Measurements from ENCODE around the gene FBXO41.

FBXO41 gene

GRCh38 chr2:73260338-73260984 lies 23.8 kb downstream of the FBXO41 start:
- peak; percentile 41 for DNase-seq (ENCODE audit: low spot score)

GRCh38 chr2:73259704-73260337 lies 24.5 kb downstream of the FBXO41 start:
- no peak for DNase-seq (ENCODE audit: low spot score)

- no peak for DNase-seq (ENCODE audit: low spot score)
Measured at GRCh38 chr2:73259276-73259675, 25.0 kb downstream of the FBXO41 start.

GRCh38 chr2:73258913-73259215 lies 25.4 kb downstream of the FBXO41 start:
- DNase-seq (ENCODE audit: low spot score) = no peak

- DNase-seq (ENCODE audit: low spot score) = no peak
Measured at GRCh38 chr2:73258186-73258912, 25.9 kb downstream of the FBXO41 start.

GRCh38 chr2:73257425-73258125 lies 26.7 kb downstream of the FBXO41 start:
- no peak for DNase-seq (ENCODE audit: low spot score)

- no peak for DNase-seq (ENCODE audit: low spot score)
Measured at GRCh38 chr2:73257021-73257420, 27.3 kb downstream of the FBXO41 start.

- DNase-seq (ENCODE audit: low spot score) = no peak
Measured at GRCh38 chr2:73256618-73256922, 27.7 kb downstream of the FBXO41 start.

GRCh38 chr2:73255907-73256617 lies 28.2 kb downstream of the FBXO41 start:
- DNase-seq (ENCODE audit: low spot score) = no peak

- no peak for DNase-seq (ENCODE audit: low spot score)
Measured at GRCh38 chr2:73255007-73255644, 29.2 kb downstream of the FBXO41 start.

- no peak for DNase-seq (ENCODE audit: low spot score)
Measured at GRCh38 chr2:73254343-73255006, 29.8 kb downstream of the FBXO41 start.

- no peak for DNase-seq (ENCODE audit: low spot score)
Measured at GRCh38 chr2:73253901-73254300, 30.4 kb downstream of the FBXO41 start.

GRCh38 chr2:73253400-73253799 lies 30.9 kb downstream of the FBXO41 start:
- no peak for DNase-seq (ENCODE audit: low spot score)

GRCh38 chr2:73252238-73253027 lies 31.8 kb downstream of the FBXO41 start:
- DNase-seq (ENCODE audit: low spot score) = no peak

GRCh38 chr2:73250872-73251846 lies 33.1 kb downstream of the FBXO41 start:
- no peak for DNase-seq (ENCODE audit: low spot score)

GRCh38 chr2:73249636-73250035 lies 34.6 kb downstream of the FBXO41 start:
- DNase-seq (ENCODE audit: low spot score) = no peak

GRCh38 chr2:73246850-73247249 lies 37.4 kb downstream of the FBXO41 start:
- no peak for DNase-seq (ENCODE audit: low spot score)

GRCh38 chr2:73244580-73244979 lies 39.7 kb downstream of the FBXO41 start:
- no peak for DNase-seq (ENCODE audit: low spot score)

- no peak for DNase-seq (ENCODE audit: low spot score)
Measured at GRCh38 chr2:73243884-73244570, 40.3 kb downstream of the FBXO41 start.
